HTERT RPE-1 (cell line): ENCODE measurements around the gene YOD1.
"Not testable (repeated sequence)": the region's sequence is repeated elsewhere in the genome, so short reads cannot be mapped to it uniquely, and the experiment has no call there.

ENCODE experiments used
- in situ Hi-C: fragments of 300-500 bp; cut with MboI; formaldehyde crosslinking; loops from 4 replicates; pipeline ENCODE4 v1.14.3; 2020; ENCODE audit warnings: low sequenced_read_pairs

YOD1 gene

GRCh38 chr1:207050480-207051190, 373 bp downstream of the YOD1 start:
- in situ Hi-C loops: no loop called here

- in situ Hi-C loops: no loop called here
Measured at GRCh38 chr1:207049974-207050391, 1.0 kb downstream of the YOD1 start.

GRCh38 chr1:207049514-207049913, 1.5 kb downstream of the YOD1 start:
- in situ Hi-C loops: no loop called here

GRCh38 chr1:207049054-207049453, 2.0 kb downstream of the YOD1 start:
- in situ Hi-C loops: no loop called here

GRCh38 chr1:207048041-207048440, 3.0 kb downstream of the YOD1 start:
- in situ Hi-C loops: no loop called here

- in situ Hi-C loops: no loop called here
Measured at GRCh38 chr1:207047505-207047904, 3.5 kb downstream of the YOD1 start.

GRCh38 chr1:207045453-207045852, 5.6 kb downstream of the YOD1 start:
- in situ Hi-C loops: no loop called here

GRCh38 chr1:207041397-207041796, 9.6 kb downstream of the YOD1 start:
- in situ Hi-C loops: not testable (repeated sequence)

- in situ Hi-C loops: no loop called here
Measured at GRCh38 chr1:207040181-207040533, 10.9 kb downstream of the YOD1 start.

GRCh38 chr1:207039380-207040180, 11.4 kb downstream of the YOD1 start:
- in situ Hi-C loops: no loop called here

GRCh38 chr1:207036865-207037264, 14.1 kb downstream of the YOD1 start:
- in situ Hi-C loops: no loop called here

GRCh38 chr1:207035877-207036551, 15.0 kb downstream of the YOD1 start:
- in situ Hi-C loops: no loop called here

GRCh38 chr1:207034998-207035397, 16.0 kb downstream of the YOD1 start:
- in situ Hi-C loops: no loop called here

GRCh38 chr1:207034208-207034607, 16.8 kb downstream of the YOD1 start:
- in situ Hi-C loops: no loop called here

GRCh38 chr1:207033302-207033701, 17.7 kb downstream of the YOD1 start:
- in situ Hi-C loops: no loop called here

- in situ Hi-C loops: no loop called here
Measured at GRCh38 chr1:207032528-207033017, 18.4 kb downstream of the YOD1 start, which contains the start of gene C1orf116. Gene C1orf116 (minus strand): TSS chr1:207032756. CDS start chr1:207027598, 5,158 bp downstream.

- in situ Hi-C loops: no loop called here
Measured at GRCh38 chr1:207031632-207032264, 19.3 kb downstream of the YOD1 start.

- in situ Hi-C loops: no loop called here
Measured at GRCh38 chr1:207031016-207031415, 20.0 kb downstream of the YOD1 start.

- in situ Hi-C loops: no loop called here
Measured at GRCh38 chr1:207030522-207031009, 20.4 kb downstream of the YOD1 start.

GRCh38 chr1:207029701-207030521, 21.1 kb downstream of the YOD1 start:
- in situ Hi-C loops: no loop called here
